ENCODE measurements around the gene NKX6-1.

Gene NKX6-1

DNA sequence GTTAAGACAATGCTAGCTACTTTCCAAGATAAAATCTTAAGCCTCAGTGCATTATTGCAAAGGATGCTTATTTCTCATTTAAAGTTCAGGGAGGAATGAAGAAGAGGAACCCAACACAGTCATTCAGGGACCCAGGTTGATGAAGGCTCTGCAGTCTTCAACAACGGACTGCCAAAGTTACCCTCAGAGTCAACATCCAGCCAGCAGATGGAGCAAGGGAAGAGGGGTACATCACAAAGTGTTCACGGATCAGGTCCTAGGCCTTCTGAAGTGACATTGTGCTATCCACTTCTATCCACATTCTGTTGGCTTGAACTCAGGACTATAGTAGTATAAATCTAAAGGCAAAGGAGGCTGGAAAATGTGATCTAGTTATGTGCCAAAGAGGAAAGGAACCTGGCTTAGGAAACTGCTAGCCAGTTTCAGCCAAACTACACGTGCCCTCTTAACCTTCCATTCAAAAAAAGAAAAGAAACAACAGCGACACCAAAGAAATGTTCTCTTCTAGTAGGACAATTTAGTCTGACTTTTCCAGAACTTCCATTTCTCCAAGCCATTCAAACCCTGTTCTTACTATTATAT lies 28.8 kb downstream of the NKX6-1 start:
- TF ChIP-seq, protein P1, sequence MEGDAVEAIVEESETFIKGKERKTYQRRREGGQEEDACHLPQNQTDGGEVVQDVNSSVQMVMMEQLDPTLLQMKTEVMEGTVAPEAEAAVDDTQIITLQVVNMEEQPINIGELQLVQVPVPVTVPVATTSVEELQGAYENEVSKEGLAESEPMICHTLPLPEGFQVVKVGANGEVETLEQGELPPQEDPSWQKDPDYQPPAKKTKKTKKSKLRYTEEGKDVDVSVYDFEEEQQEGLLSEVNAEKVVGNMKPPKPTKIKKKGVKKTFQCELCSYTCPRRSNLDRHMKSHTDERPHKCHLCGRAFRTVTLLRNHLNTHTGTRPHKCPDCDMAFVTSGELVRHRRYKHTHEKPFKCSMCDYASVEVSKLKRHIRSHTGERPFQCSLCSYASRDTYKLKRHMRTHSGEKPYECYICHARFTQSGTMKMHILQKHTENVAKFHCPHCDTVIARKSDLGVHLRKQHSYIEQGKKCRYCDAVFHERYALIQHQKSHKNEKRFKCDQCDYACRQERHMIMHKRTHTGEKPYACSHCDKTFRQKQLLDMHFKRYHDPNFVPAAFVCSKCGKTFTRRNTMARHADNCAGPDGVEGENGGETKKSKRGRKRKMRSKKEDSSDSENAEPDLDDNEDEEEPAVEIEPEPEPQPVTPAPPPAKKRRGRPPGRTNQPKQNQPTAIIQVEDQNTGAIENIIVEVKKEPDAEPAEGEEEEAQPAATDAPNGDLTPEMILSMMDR (IDR thresholded peaks at IDR 0.05; ENCODE audit: low read depth, low read length, missing control alignments) = peak; percentile 21
- no peak overlapping the region for H3K4me3 ChIP-seq (replicated peaks; ENCODE audit: low read depth, low read length)
- DNase-seq (ENCODE audit: extremely low read depth, low read depth) = no peak

DNA sequence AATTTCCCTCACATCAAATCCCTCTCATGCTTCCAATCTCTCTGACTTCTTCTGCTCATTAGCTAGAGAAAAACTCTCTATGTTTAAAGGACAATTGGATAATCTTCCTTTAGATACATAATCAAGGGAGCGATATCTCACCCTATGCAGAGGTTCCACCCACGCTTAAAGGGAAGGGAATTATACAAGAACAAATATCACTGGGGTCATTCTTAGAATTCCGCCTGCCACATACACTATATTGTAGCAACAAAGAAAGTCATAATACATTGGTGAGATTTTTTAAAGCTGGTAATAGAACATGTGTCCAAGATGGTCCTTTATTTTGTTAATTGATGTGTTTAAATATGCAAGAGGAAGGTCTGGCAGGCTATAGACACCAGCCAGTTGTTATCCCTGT lies 31.5 kb downstream of the NKX6-1 start:
- TF ChIP-seq, protein P1 (IDR thresholded peaks at IDR 0.05; ENCODE audit: low read depth, low read length, missing control alignments) = no peak
- no peak for DNase-seq (ENCODE audit: extremely low read depth, low read depth)
- H3K4me3 ChIP-seq (replicated peaks; ENCODE audit: low read depth, low read length) = no peak overlapping the region

GRCh38 chr4:84459783-84460182 lies 39.3 kb downstream of the NKX6-1 start:
- no peak overlapping the region for H3K4me3 ChIP-seq (replicated peaks; ENCODE audit: low read depth, low read length)
- DNase-seq (ENCODE audit: extremely low read depth, low read depth) = no peak
- TF ChIP-seq, protein P1 (IDR thresholded peaks at IDR 0.05; ENCODE audit: low read depth, low read length, missing control alignments) = no peak

- TF ChIP-seq, protein P1 (IDR thresholded peaks at IDR 0.05; ENCODE audit: low read depth, low read length, missing control alignments) = no peak
- H3K4me3 ChIP-seq (replicated peaks; ENCODE audit: low read depth, low read length) = no peak overlapping the region
- no peak for DNase-seq (ENCODE audit: extremely low read depth, low read depth)
Measured at GRCh38 chr4:84456157-84456556, 42.9 kb downstream of the NKX6-1 start.

DNA sequence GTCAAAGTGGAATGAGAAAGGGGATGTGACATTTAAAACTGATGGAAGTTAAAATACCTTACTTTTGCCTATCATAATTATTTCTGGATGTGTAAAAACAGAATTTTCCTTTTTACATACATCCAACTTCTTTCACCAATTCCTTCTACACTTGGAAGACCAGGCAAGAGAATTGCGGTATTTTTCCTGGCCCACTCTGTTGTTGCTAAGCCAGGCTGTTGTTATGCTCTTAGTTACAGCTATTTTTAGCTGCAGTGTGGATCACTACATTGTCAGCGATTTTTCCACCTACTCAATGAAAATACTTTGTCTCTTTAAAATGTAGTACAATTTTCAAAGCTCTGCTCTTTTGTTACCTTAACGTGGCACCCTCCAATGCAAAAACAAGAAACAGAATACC lies 43.4 kb downstream of the NKX6-1 start:
- DNase-seq (ENCODE audit: extremely low read depth, low read depth) = no peak
- TF ChIP-seq, protein P1 (IDR thresholded peaks at IDR 0.05; ENCODE audit: low read depth, low read length, missing control alignments) = no peak

GRCh38 chr4:84451546-84451945 lies 47.5 kb downstream of the NKX6-1 start:
- TF ChIP-seq, protein P1 (IDR thresholded peaks at IDR 0.05; ENCODE audit: low read depth, low read length, missing control alignments) = peak; percentile 49
- no peak for DNase-seq (ENCODE audit: extremely low read depth, low read depth)
- H3K4me3 ChIP-seq (replicated peaks; ENCODE audit: low read depth, low read length) = no peak overlapping the region

More for the DNA sequence above, 43.4 kb downstream of the NKX6-1 start:
- no peak overlapping the region for H3K4me3 ChIP-seq (replicated peaks; ENCODE audit: low read depth, low read length)

DNA sequence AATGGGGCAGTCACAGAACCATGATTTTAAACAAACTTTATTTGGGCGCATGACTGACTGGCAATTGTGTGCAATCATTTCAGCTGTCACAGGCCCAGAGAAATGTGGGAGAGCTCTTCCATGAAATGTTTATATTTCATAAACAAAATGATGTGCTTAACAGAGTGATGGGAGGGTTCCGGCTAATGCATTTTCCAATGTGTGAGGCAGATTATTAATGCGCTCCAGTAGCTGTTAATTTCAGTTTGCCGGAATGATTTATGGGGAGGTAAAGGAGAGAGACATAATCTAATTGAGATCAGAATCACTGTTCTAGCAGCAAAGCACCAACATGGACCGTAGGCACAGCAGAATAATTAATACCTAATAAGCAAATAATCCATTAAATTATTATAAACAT lies 55.6 kb downstream of the NKX6-1 start:
- H3K4me3 ChIP-seq (replicated peaks; ENCODE audit: low read depth, low read length) = no peak overlapping the region
- TF ChIP-seq, protein P1 (IDR thresholded peaks at IDR 0.05; ENCODE audit: low read depth, low read length, missing control alignments) = no peak
- no peak for DNase-seq (ENCODE audit: extremely low read depth, low read depth)
